Measurements from ENCODE around the gene EAPP. TPM values are rescaled to one million over a fixed set of nuclear protein-coding genes. Genes with fewer than 3 reads are reported as not detected.

The EAPP gene
- total and polyA plus RNA-seq, 2 donors (not counting 1 experiment from before 2014, with no cell fraction given), result 54.0 to 58.0 TPM

DNA sequence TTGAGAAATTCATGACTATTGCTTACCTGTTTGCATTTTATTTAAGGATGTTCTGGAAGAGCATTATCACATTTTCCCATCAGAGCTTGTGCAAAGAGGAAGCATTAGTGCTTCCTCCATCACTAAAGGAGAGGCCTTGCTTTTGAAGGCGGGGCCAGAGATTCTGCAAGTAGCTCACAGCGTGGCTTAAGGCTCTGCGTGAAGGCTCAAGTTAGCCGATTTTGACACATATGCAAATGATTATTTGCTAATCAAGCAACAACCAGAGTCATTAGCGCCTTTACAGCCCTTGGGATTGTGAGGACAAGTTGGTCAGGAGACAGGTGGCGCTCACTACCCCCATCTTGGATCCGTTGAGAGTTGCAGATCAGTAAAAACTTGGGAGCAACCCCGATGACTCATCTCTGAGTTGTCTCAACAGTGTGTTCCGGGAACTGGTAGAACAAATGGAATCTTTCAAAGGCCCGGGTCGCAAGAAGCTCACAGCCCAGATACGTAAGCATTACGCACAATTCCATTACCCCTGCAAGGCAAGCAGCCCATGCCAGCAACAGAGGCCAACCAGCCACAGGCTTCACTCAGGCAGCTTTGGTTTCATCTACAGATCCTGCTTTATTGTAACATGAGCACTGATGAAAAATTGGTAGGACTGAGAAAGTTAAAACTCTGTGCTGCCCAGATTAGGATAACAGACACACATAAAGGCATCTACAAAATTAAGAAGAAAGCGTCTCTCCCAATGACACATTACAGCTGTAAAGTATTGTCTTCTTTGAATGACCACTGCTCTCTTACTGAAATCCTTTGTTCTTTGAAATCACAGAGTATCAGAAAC lies 42.6 kb downstream of the EAPP start:
- H3K36me3 ChIP-seq (ENCODE audit: control insufficient read depth, insufficient read depth, low read length), result no peaks in the 10 kb centered on the region
- TF ChIP-seq EZH2 (IDR thresholded peaks at IDR 0.05; ENCODE audit: low read length, missing control alignments), result no peak
- TF ChIP-seq, protein P1, sequence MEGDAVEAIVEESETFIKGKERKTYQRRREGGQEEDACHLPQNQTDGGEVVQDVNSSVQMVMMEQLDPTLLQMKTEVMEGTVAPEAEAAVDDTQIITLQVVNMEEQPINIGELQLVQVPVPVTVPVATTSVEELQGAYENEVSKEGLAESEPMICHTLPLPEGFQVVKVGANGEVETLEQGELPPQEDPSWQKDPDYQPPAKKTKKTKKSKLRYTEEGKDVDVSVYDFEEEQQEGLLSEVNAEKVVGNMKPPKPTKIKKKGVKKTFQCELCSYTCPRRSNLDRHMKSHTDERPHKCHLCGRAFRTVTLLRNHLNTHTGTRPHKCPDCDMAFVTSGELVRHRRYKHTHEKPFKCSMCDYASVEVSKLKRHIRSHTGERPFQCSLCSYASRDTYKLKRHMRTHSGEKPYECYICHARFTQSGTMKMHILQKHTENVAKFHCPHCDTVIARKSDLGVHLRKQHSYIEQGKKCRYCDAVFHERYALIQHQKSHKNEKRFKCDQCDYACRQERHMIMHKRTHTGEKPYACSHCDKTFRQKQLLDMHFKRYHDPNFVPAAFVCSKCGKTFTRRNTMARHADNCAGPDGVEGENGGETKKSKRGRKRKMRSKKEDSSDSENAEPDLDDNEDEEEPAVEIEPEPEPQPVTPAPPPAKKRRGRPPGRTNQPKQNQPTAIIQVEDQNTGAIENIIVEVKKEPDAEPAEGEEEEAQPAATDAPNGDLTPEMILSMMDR (conservative IDR thresholded peaks at IDR 0.05 in 1 of 2, IDR thresholded peaks at IDR 0.05 in 1 of 2; ENCODE audit: low read depth in 1 of 2, low read length in 2 of 2), result peak; percentile 38 to 43
- H3K9ac ChIP-seq (ENCODE audit: insufficient read depth, low read length), result peak overlapping the region; percentile 68
- DNase-seq (ENCODE audit: low read depth in 2 of 2), result peak; percentile 100
- H3K27ac ChIP-seq (ENCODE audit: insufficient read depth, low read length), result peak overlapping the region; percentile 98
- no peaks in the 10 kb centered on the region for H4K20me1 ChIP-seq (ENCODE audit: control insufficient read depth, extremely low read depth, insufficient read depth, low read length)
- H3K27me3 ChIP-seq (ENCODE audit: control insufficient read depth, insufficient read depth, low read length), result no peaks in the 10 kb centered on the region
- no peaks in the 10 kb centered on the region for H3K79me2 ChIP-seq (ENCODE audit: control insufficient read depth, insufficient read depth, low read length)
- peaks cover 8% of the 10 kb centered on the region for H3K4me1 ChIP-seq (ENCODE audit: control insufficient read depth, extremely low read depth, insufficient read depth, low read length)
- peak overlapping the region; percentile 49 for H2AFZ ChIP-seq (ENCODE audit: low read length)
- H3K4me2 ChIP-seq (ENCODE audit: extremely low read depth, insufficient read depth, low read length), result peak overlapping the region; percentile 53
- H3K9me3 ChIP-seq (ENCODE audit: control insufficient read depth, insufficient read depth, low read depth, low read length), result no peaks in the 10 kb centered on the region
- peak overlapping the region in 2 of 4 experiments; percentile 3 to 12 for H3K4me3 ChIP-seq (replicated peaks in 1 of 4; ENCODE audit: control extremely low read depth in 1 of 4, insufficient read depth in 1 of 4, low read depth in 3 of 4, low read length in 4 of 4)

DNA sequence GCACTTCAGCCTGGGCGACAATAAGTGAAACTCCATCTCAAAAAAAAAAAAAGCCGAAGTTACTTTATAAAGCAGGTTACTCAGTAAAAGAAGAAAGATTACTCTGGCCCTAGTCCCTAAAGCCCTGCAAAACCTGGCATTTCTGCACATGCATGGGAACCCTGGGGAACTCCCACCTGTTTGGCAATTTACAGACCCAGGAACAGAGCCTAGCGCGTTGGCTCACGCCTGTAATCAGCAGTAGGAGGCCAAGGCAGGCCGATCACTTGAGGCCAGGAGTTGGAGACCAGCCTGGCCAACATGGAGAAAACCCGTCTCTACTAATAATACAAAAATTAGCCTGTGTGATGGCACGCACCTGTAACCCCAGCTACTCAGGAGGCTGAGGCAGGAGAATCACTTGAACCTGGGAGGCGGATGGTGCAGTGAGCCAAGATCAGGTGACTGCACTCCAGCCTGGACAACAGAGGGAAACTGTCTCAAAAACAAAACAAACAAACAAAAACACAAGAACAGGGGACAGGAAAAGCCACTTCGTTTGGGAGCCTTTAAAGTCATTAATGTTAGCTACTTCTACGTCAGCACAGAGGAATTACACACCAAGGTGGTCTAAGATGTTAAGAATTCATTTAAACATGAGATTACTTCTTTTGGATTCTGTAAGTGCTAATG lies 43.4 kb downstream of the EAPP start:
- Histone ChIP-seq H3K79me2 (ENCODE audit: control insufficient read depth, insufficient read depth, low read length) (no peaks in the 10 kb centered on the region), H3K9me3 (ENCODE audit: control insufficient read depth, insufficient read depth, low read depth, low read length) (no peaks in the 10 kb centered on the region), H3K36me3 (ENCODE audit: control insufficient read depth, insufficient read depth, low read length) (no peaks in the 10 kb centered on the region), H3K9ac (ENCODE audit: insufficient read depth, low read length) (no peak overlapping the region), H3K27ac (ENCODE audit: insufficient read depth, low read length) (peak overlapping the region; percentile 98), H3K27me3 (ENCODE audit: control insufficient read depth, insufficient read depth, low read length) (no peaks in the 10 kb centered on the region), H3K4me2 (ENCODE audit: extremely low read depth, insufficient read depth, low read length) (no peak overlapping the region), H2AFZ (ENCODE audit: low read length) (no peak overlapping the region), H3K4me3 (replicated peaks in 1 of 4; ENCODE audit: control extremely low read depth in 1 of 4, insufficient read depth in 1 of 4, low read depth in 3 of 4, low read length in 4 of 4) (no peak overlapping the region), H3K4me1 (ENCODE audit: control insufficient read depth, extremely low read depth, insufficient read depth, low read length) (peaks cover 8% of the 10 kb centered on the region), H4K20me1 (ENCODE audit: control insufficient read depth, extremely low read depth, insufficient read depth, low read length) (no peaks in the 10 kb centered on the region)
- DNase-seq (ENCODE audit: low read depth in 2 of 2), result peak in 1 of 2 donors; percentile 21
- no peak for TF ChIP-seq EZH2 (IDR thresholded peaks at IDR 0.05; ENCODE audit: low read length, missing control alignments)
- TF ChIP-seq, protein P1 (conservative IDR thresholded peaks at IDR 0.05 in 1 of 2, IDR thresholded peaks at IDR 0.05 in 1 of 2; ENCODE audit: low read depth in 1 of 2, low read length in 2 of 2), result no peak

DNA sequence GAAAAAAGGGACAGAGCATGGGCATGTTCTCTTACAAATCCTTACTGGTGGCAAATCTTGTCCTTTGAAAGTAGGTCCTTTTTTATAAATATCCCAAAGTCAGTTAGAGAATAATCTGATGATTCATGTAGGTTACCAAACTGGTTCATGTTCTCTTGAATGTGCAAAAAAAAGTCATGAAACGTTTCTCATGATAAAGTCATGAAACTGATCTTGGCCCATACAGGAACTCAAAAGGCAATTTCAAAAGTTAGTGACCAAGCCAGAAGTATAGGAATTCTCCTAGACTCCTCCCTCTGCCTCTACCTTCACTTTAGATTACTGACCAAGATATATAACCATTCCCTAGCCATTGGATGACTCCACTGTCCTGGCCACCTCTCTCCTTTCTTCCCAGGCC lies 50.2 kb downstream of the EAPP start:
- no peak overlapping the region for H3K4me2 ChIP-seq (ENCODE audit: extremely low read depth, insufficient read depth, low read length)
- no peaks in the 10 kb centered on the region for H3K4me1 ChIP-seq (ENCODE audit: control insufficient read depth, extremely low read depth, insufficient read depth, low read length)
- H3K36me3 ChIP-seq (ENCODE audit: control insufficient read depth, insufficient read depth, low read length), result no peaks in the 10 kb centered on the region
- TF ChIP-seq, protein P1 (conservative IDR thresholded peaks at IDR 0.05 in 1 of 2, IDR thresholded peaks at IDR 0.05 in 1 of 2; ENCODE audit: low read depth in 1 of 2, low read length in 2 of 2), result no peak
- no peak overlapping the region for H3K9ac ChIP-seq (ENCODE audit: insufficient read depth, low read length)
- H3K9me3 ChIP-seq (ENCODE audit: control insufficient read depth, insufficient read depth, low read depth, low read length), result no peaks in the 10 kb centered on the region
- H3K79me2 ChIP-seq (ENCODE audit: control insufficient read depth, insufficient read depth, low read length), result no peaks in the 10 kb centered on the region
- no peak overlapping the region for H3K27ac ChIP-seq (ENCODE audit: insufficient read depth, low read length)
- no peak overlapping the region for H3K4me3 ChIP-seq (replicated peaks in 1 of 4; ENCODE audit: control extremely low read depth in 1 of 4, insufficient read depth in 1 of 4, low read depth in 3 of 4, low read length in 4 of 4)
- no peaks in the 10 kb centered on the region for H4K20me1 ChIP-seq (ENCODE audit: control insufficient read depth, extremely low read depth, insufficient read depth, low read length)
- DNase-seq (ENCODE audit: low read depth in 2 of 2), result peak in 1 of 2 donors; percentile 19
- H3K27me3 ChIP-seq (ENCODE audit: control insufficient read depth, insufficient read depth, low read length), result no peaks in the 10 kb centered on the region
- no peak overlapping the region for H2AFZ ChIP-seq (ENCODE audit: low read length)

Data from fibroblast of lung (primary cell).